ENCODE measurements around the gene ARL14EPL.

DNA sequence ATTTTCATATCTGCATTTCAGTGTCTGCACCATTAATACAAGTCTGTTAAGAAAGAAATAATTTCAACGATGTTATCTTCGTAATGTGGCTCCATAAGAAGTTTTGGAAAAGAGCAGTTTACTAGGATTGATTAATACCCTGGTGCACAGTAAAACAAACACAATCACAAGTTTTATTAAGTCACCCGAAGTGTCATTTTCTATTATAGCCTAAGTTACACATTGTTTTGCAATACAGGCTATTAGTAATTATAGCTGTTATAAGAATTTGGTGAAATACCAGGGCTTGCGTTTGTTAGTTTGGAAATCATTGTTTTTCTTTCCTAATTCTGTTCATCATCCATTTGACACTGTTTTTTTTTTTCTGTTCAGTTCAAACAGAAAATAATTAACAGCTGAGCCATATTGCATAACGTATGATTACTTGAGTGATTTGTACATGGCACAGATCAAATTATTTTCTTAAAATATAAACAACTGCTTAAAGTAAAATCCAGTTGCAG lies 39.4 kb upstream of the ARL14EPL start:
- TF ChIP-seq, protein P1, sequence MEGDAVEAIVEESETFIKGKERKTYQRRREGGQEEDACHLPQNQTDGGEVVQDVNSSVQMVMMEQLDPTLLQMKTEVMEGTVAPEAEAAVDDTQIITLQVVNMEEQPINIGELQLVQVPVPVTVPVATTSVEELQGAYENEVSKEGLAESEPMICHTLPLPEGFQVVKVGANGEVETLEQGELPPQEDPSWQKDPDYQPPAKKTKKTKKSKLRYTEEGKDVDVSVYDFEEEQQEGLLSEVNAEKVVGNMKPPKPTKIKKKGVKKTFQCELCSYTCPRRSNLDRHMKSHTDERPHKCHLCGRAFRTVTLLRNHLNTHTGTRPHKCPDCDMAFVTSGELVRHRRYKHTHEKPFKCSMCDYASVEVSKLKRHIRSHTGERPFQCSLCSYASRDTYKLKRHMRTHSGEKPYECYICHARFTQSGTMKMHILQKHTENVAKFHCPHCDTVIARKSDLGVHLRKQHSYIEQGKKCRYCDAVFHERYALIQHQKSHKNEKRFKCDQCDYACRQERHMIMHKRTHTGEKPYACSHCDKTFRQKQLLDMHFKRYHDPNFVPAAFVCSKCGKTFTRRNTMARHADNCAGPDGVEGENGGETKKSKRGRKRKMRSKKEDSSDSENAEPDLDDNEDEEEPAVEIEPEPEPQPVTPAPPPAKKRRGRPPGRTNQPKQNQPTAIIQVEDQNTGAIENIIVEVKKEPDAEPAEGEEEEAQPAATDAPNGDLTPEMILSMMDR (IDR thresholded peaks at IDR 0.05): no peak
- no peak for TF ChIP-seq POLR2A (IDR thresholded peaks at IDR 0.05)
